Raji (cell line): Measurements from ENCODE around the gene SLC15A1.

Experiments used
- POLR2A ChIP-seq: IDR thresholded peaks from 2 replicates; pipeline ENCODE4 v1.6.1; 2011; ENCODE audit warnings: low read depth, low read length, control low read depth; ENCODE audit not compliant: insufficient read depth

SLC15A1 gene

GRCh38 chr13:98769736-98770135, 17.3 kb upstream of the SLC15A1 start:
- TF ChIP-seq POLR2A, result no peak

GRCh38 chr13:98768522-98768921, 16.1 kb upstream of the SLC15A1 start:
- TF ChIP-seq POLR2A, result no peak

- no peak for TF ChIP-seq POLR2A
Measured at GRCh38 chr13:98766697-98767096, 14.2 kb upstream of the SLC15A1 start.

GRCh38 chr13:98765996-98766519, 13.6 kb upstream of the SLC15A1 start:
- no peak for TF ChIP-seq POLR2A

- TF ChIP-seq POLR2A, result no peak
Measured at GRCh38 chr13:98761986-98762616, 9.6 kb upstream of the SLC15A1 start.

GRCh38 chr13:98761126-98761985, 8.9 kb upstream of the SLC15A1 start:
- TF ChIP-seq POLR2A, result no peak

GRCh38 chr13:98755729-98756128, 3.3 kb upstream of the SLC15A1 start:
- no peak for TF ChIP-seq POLR2A

- TF ChIP-seq POLR2A, result no peak
Measured at GRCh38 chr13:98755116-98755515, 2.6 kb upstream of the SLC15A1 start.

- TF ChIP-seq POLR2A, result no peak
Measured at GRCh38 chr13:98751861-98752466, 508 bp downstream of the SLC15A1 start.

- no peak for TF ChIP-seq POLR2A
Measured at GRCh38 chr13:98751367-98751782, 1.1 kb downstream of the SLC15A1 start.

GRCh38 chr13:98749501-98749900, 3.0 kb downstream of the SLC15A1 start:
- no peak for TF ChIP-seq POLR2A

- no peak for TF ChIP-seq POLR2A
Measured at GRCh38 chr13:98746968-98747367, 5.5 kb downstream of the SLC15A1 start.

- TF ChIP-seq POLR2A, result no peak
Measured at GRCh38 chr13:98743377-98743776, 9.1 kb downstream of the SLC15A1 start.

- no peak for TF ChIP-seq POLR2A
Measured at GRCh38 chr13:98742961-98743360, 9.5 kb downstream of the SLC15A1 start.

GRCh38 chr13:98741741-98742435, 10.6 kb downstream of the SLC15A1 start:
- no peak for TF ChIP-seq POLR2A
